GM18951 (cell line): ENCODE data around the gene RAP1GDS1.
"Not testable (repeated sequence)": the region's sequence is repeated elsewhere in the genome, so short reads cannot be mapped to it uniquely, and the experiment has no call there.

Experiments
- POLR2A ChIP-seq: IDR thresholded peaks from 4 replicates; pipeline ENCODE4 v1.6.1; 2011; ENCODE audit warnings: mild to moderate bottlenecking; ENCODE audit not compliant: insufficient read length, insufficient read depth; ENCODE audit errors: extremely low read depth
- in situ Hi-C: fragments of 300-500 bp; cut with MboI; formaldehyde crosslinking; loops from one replicate; pipeline ENCODE4 v1.12.0; 2022; ENCODE audit warnings: low sequenced_read_pairs, mixed read lengths, inconsistent platforms; ENCODE audit not compliant: unreplicated experiment

RAP1GDS1 gene

DNA sequence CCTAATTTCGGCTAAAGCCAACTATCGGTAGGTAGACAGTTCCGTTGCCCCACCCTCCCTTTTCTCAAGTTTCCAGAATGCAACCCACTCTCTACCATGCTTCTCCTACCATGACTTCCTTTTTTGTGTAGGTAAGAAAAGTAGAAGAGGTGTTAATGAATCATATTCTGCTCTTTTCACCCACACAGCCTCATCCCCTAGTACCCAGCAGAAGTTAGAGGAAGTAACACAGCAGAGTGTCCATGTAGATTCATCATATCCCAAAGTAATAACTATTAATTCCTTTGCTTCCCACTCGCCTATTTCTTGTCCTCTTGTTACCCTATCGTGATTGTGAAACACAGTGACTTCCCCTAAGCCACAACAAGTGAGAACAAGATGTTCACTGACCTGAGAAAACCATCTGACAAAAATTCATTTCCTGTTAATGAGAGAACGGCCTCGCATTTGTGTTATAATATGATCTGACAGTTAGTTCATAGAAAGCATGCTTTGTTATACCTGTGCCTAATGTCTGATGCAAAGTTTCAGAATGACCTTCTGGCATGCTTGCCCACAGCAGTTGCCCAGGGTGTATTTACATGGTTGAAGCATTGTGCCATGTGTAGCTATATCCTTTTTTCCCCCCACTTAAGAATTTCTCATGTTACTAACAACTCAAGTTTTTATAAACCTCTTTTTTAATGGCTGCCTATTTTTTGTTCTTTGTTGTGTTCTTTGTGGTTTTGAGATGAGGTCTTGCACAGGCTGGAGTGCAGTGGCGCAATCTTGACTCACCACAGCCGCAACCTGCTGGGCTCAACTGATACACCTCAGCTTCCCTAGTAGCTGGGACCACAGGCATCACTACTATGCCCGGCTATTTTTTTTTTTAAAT is 185.6 kb downstream of the RAP1GDS1 start:
- in situ Hi-C loops, result no loop called here
- no peak for TF ChIP-seq POLR2A

DNA sequence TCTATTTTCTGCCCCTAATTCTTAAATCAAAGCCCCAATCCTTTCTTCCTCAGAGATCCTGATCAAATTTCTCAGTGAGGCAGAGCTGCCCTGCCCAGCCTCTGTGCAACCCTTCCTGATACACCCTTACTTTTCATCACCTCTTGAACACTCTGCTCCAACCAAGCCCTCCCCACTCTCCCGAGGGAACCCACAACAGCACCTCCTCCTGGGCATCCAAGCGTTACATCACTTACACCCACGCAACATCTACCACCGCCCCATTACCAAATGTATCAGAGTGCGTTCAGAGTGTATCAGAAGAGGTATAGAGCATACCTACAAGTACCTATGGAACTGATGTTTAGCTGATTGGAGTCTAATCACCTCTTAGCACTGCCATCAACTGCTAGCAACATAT is 186.5 kb downstream of the RAP1GDS1 start:
- in situ Hi-C loops, result no loop called here
- no peak for TF ChIP-seq POLR2A

DNA sequence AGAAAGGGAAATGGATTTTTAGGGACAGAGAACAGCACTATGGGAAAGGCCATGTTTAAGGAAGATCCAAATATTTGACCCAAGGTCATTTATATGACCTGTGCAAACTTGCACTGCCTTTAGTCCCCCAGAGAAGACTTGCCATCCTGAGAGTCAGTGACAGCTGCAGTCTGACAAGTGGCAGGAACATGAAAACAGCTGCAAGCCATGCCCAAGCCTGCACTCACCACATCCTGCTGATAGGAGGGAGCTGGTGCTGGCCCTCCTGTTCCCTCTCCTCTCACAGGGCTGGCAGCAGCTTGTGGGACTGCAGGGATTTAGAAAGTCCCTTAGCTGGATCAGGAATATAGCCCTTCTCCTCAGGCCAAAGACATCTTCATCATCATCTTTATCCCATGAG is 187.7 kb downstream of the RAP1GDS1 start:
- TF ChIP-seq POLR2A, result no peak
- in situ Hi-C loops, result no loop called here

DNA sequence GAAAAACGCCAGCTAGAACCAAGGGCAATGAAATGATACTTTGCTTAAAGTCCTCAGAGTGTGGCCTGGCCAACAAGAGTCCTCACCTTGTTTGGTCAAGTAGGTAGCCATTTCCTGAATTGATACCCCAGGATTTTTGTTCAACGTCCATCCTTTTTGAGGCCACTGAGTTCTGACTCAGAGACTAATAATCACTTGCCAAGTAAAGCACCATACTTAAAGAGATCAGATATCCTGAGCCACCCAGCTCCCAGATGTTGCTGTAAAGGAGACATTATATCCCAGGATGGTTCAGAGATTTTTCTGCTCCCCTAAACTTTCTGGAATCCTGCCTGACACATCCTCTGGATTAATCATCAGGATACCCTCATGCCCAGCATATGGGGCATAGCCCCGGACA is 190.9 kb downstream of the RAP1GDS1 start:
- in situ Hi-C loops, result no loop called here
- TF ChIP-seq POLR2A, result no peak

DNA sequence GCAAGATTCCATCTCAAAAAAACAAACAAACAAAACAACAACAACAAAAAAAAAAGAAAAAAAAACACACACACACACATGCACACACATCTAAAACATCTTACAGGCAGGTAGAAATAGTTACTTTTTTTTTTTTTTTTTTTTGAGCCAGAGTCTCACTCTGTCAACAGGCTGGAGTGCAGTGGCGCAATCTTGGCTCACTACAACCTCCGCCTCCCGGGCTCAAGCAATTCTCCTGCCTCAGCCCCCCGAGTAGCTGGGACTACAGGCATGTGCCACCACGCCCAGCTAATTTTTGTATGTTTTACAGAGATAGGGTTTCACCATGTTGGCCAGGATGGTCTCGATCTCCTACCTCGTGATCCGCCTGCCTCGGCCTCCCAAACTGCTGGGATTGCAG is 196.2 kb downstream of the RAP1GDS1 start:
- in situ Hi-C loops, result not testable (repeated sequence)

DNA sequence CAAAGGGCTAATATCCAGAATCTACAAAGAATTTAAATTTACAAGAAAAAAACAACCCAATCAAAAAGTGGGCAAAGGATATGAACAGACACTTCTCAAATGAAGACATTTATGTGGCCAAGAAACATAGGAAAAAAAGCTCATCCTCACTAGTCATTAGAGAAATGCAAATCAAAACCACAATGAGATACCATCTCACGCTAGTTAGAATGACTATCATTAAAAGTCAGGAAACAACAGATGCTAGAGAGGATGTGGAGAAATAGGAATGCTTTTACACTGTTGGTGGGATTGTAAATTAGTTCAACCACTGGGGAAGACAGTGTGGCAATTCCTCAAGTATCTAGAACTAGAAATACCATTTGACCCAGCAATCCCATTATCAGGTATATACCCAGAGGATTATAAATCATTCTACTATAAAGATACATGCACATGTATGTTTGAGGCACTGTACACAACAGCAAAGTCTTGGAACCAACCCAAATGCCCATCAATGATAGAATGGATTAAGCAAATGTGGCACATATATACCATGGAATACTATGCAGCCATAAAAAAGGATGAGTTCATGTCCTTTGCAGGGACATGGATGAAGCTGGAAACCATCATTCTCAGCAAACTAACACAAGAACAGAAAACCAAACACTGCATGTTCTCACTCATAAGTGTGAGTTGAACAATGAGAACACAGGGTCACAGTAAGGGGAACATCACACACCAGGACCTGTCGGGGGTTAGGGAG is 200.1 kb downstream of the RAP1GDS1 start:
- in situ Hi-C loops, result not testable (repeated sequence)

DNA sequence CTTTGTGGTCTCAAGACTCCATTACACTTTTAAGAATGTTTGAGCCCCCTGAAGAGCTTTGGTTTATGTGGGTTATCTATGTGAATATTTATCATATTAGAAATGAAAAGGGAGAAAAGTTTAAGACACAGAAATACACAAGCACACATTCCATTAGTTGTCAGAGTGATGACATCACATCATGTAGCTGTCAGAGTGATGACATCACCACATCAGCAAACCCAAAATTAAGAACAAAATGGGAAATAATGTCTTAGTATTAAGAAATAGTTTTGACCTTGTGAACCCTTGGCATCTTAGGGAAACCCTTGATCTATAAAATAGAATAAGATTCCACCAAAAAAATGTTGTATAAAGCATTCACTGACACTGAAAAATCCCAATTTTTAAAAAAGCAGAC is 201.3 kb downstream of the RAP1GDS1 start:
- in situ Hi-C loops, result no loop called here
- no peak for TF ChIP-seq POLR2A

DNA sequence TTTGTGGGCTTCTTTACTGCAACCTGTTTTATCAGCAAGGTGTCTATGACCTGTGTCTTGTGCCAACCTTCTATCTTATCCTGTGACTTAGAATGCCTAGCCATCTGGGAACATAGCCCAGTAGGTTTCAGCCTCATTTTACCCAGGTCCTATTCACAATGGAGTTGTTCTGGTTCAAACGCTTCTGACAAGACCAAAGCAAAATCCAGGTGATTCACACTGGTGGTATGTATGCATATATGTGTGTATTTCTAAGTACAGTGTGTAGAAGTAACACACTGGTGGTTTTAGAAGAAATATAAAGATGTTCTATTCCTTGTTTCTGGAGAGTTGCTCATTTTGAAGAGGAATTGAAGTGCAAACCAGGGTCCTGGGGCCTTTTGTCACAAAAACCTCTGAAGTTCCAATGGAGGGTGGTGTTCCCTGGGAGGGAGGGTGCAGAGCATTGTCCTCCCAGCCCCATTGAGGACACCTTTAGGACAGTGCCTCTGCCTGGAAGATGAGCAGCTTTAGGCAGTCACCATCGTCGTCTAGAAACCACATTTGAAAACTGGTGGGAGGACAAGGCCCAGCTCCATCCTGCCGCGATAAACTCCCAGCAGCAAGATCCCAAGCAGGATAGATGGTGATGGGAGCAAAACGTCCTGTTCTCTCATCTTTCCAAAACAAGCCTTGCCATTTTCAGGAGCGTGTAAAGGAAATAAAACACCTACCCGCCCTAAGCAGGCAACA is 205.8 kb downstream of the RAP1GDS1 start:
- no peak for TF ChIP-seq POLR2A
- in situ Hi-C loops, result no loop called here

DNA sequence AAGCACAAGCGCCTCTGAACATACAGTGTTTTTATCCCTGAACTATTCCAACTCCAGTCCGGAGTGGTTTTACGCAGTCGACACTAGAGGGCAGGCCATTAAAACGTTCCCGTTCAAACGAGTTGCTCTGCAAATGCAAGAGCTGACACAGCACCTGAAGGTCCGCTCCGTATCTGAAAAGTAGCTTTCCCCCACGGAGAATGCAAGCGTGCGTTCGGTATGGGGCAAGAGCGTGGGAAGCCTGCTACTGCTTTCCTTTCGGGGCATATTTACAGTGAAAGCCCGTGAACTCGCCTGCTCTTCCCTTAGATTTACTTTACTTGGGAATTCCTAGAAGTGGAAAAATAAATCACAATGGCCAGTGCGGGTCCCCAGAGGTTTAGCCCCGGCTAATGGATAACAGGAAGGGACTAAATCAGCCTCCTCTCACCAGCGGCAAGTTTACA is 206.5 kb downstream of the RAP1GDS1 start:
- no peak for TF ChIP-seq POLR2A
- in situ Hi-C loops, result no loop called here

DNA sequence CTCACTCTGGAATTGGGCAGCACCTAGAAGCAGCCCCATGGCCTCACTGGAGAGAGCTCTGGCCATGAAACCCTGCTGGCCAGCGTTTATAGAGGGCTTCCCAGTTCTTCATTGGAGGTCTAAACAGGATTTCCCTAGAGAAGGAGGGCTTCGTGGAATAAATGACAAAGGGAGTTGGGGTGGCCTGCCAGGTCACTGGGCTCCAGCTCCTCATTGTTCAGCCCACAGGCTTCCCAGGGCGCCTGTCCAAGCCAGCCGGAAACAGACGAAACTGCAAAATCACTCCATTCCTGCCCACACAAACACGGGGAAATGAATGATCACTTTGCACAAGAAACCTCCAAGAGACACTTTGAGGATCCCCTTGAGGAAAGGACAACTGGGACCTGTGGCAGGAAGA is 207.5 kb downstream of the RAP1GDS1 start:
- in situ Hi-C loops, result no loop called here
- no peak for TF ChIP-seq POLR2A

DNA sequence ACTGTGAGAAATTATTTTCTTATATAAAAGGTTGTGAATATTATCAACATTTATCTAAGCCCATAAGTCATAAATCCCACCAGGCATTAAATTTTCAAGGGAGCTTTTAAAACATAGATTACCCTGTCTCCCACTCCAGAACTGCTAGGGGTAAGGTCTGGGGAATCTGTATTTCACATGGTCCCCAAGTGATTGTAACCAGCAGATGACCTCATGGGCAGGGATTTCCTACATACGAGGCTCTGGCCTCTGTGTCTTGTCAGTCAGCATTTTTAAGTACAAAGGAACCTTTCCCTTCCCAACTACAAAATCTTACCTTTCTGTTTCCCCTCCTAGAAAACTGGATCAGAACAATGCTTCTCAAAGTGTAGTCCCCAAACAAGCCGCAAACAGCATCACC is 208.6 kb downstream of the RAP1GDS1 start:
- in situ Hi-C loops, result no loop called here
- TF ChIP-seq POLR2A, result no peak

DNA sequence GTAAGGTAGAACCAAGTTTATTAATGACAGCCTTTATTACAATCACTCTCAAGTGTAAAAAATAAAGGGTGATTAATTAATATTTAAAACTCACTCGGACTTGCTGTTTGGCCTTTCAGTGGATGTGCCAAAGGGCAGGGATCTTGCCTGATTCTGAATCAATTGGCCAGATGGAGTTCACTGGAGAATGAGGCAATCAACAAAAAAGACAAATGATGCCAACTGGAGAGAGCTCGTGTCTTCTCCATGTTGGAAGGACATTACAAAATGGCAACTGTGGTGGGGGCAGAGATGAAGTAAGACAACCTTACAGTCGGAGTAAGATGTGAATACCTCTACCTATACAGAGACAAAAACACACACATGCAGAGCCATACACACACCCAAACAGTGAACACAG is 209.2 kb downstream of the RAP1GDS1 start:
- no peak for TF ChIP-seq POLR2A
- in situ Hi-C loops, result no loop called here

DNA sequence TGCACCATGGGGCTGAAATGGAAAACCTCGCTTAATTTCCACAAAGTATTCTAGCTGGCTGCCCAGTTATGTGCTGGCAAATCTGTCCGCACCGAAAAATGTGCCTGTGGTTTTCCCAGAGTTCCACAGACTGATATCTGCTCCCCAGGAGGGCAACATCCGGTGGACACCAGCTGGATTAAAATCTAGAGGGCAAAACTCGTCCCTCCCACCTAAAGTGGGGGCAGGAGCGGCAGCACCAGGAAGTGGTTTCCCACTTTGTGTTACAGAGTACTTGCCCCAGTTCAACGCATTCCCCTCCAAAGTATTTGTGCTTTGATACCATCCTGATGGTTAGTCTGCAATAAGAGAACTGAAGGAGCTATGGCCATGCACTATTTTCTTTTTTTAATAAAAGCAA is 209.6 kb downstream of the RAP1GDS1 start:
- no peak for TF ChIP-seq POLR2A
- in situ Hi-C loops, result no loop called here
